Measurements from ENCODE around the gene OR8B2. TPM values are rescaled to one million over a fixed set of nuclear protein-coding genes. Genes with fewer than 3 reads are reported as not detected.

OR8B2 gene
- total RNA-seq = not detected in 2 replicates

GRCh38 chr11:124384399-124384798 is at the start of gene OR8B2:
OR8B2 (minus strand) TSS chr11:124384499; CDS start chr11:124383343, 1,156 bp downstream.

GRCh38 chr11:124424384-124424921 is 40.2 kb upstream of the OR8B2 start, which contains the start of gene OR8B4:
OR8B4 (minus strand) TSS chr11:124424871; CDS start chr11:124424871, 0 bp downstream.

GRCh38 chr11:124398924-124399323 is 14.6 kb upstream of the OR8B2 start, which contains the start of gene OR8B3:
OR8B3 (minus strand) TSS chr11:124399024; CDS start chr11:124397351, 1,673 bp downstream.

Other genes with a start within 250 kb of the OR8B2 start
- not detected in 2 replicates for gene OR10D3, start 201.2 kb downstream of the OR8B2 start, total RNA-seq
- gene OR8G1, start 143.4 kb downstream of the OR8B2 start, total RNA-seq = not detected in 2 replicates
- not detected in 2 replicates for gene OR8G5, start 128.1 kb downstream of the OR8B2 start, total RNA-seq
- not detected in 2 replicates for gene OR8D1, start 70.5 kb downstream of the OR8B2 start, total RNA-seq
- not detected in 2 replicates for gene OR8D2, start 64.3 kb downstream of the OR8B2 start, total RNA-seq
- not detected in 2 replicates for gene OR8B3, start 14.5 kb upstream of the OR8B2 start, total RNA-seq
- gene OR8B4, start 40.4 kb upstream of the OR8B2 start, total RNA-seq = not detected in 2 replicates
- gene OR8B8, start 61.2 kb upstream of the OR8B2 start, total RNA-seq = not detected in 2 replicates
- gene OR8B12, start 159.2 kb upstream of the OR8B2 start, total RNA-seq = not detected in 2 replicates
- not detected in 2 replicates for gene OR8A1, start 185.5 kb upstream of the OR8B2 start, total RNA-seq
- gene PANX3, start 226.9 kb upstream of the OR8B2 start, total RNA-seq = not detected in 2 replicates
- gene TBRG1, start 238.4 kb upstream of the OR8B2 start, total RNA-seq = 18.4 and 19.9 TPM in 2 replicates

All from mammary microvascular endothelial cell (primary cell).